ENCODE measurements around the gene FUT7.

GRCh38 chr9:137070201-137070905, 38.5 kb upstream of the FUT7 start, which contains the start of gene SAPCD2:
- no peak for TF ChIP-seq CTCF (conservative IDR thresholded peaks at IDR 0.05; ENCODE audit: low read depth, low read length)
- no peak for TF ChIP-seq EZH2 (IDR thresholded peaks at IDR 0.05; ENCODE audit: borderline replicate concordance, low read depth, low read length, poor library complexity, severe bottlenecking)
